OCI-M1 (cell line): ENCODE measurements around the gene WWP2.
"Not testable (repeated sequence)": the region's sequence is repeated elsewhere in the genome, so short reads cannot be mapped to it uniquely, and the experiment has no call there.

Experiments
- DNase-seq: peaks from one replicate; lab custom pipeline; 2025; lab: John Stamatoyannopoulos, UW

Gene WWP2

DNA sequence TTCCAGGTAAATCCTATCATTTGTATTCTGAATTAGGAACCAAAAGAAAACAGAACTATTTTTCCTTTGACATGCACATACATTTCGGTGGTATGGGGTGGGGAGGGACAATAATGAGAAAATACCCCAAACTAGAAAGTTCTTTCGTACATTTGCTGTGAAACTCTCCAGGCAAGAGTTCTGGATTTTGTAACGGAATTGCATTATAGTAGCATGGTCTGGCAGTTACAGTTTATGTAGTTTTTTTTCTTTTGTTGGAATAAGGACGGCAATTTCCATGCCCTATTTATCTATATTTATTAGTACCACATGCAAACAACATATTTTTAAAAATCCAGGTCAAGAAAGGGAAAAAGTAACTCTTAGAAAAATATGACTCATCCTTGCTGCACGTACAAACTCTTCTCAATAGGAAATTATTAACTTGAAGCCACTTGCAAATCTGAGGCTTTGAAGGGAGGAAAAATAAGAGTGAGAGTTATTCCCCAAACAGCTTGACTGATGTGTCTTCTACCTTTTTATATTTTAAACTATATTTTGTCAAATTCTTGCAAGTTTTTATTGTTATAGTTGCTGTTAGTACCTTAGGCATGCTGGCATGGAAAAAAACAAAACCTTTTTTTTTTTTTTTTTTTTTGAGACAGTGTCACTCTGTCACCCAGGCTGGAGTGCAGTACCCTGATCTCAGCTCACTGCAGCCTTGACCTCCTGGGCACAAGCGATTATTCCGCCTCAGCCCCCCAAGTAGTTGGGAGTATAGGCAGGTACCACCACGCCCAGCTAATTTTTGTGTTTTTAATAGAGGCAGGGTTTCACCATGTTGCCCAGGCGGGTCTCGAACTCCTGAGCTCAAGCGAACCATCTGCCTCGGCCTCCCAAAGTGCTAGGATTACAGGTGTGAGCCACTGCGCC, 69.3 kb downstream of the WWP2 start:
- no peak for DNase-seq

DNA sequence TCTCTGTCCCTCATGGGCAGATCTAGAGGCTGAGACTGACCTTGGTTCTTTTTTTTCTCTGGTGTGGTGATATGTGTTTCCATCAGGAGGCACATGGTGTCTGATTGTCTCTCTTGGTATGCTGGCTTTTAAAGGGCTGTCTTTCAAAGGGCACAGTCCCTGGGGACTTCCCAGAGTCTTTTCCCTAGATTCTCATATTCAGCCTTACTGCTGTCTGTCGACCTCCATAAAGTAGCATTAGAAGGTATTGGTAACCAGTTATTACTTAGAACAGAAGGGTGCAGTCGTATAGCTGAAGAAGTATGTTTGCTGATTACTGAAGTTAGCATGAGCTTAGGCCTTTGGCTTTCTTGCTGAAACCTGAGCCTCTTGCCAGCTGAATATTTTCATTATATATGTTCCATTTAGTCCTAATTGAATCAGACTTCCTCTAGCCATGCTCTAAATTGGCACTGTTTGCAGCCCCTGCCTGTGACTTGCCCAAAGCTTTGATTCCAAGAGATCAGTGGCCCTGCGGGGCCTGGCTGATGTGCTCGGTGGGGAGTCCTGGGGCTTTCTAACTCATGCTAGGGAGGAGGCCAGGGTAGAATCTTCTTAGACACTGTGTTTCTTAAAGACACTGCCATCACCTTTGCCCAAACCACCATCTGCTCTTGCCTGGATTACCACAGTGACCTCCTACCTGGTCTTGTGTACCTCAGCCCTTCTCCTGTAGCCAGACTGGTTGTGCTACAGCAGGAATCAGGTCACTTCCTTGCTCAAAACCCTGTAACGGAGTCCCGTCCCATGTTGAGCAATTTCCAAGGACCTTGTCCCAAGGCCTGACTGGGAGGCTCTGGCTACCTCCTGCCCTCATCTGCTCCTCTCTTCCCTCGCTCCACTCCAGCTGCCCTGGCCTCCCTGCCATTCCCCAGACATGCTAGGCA, 71.5 kb downstream of the WWP2 start:
- DNase-seq, result no peak

DNA sequence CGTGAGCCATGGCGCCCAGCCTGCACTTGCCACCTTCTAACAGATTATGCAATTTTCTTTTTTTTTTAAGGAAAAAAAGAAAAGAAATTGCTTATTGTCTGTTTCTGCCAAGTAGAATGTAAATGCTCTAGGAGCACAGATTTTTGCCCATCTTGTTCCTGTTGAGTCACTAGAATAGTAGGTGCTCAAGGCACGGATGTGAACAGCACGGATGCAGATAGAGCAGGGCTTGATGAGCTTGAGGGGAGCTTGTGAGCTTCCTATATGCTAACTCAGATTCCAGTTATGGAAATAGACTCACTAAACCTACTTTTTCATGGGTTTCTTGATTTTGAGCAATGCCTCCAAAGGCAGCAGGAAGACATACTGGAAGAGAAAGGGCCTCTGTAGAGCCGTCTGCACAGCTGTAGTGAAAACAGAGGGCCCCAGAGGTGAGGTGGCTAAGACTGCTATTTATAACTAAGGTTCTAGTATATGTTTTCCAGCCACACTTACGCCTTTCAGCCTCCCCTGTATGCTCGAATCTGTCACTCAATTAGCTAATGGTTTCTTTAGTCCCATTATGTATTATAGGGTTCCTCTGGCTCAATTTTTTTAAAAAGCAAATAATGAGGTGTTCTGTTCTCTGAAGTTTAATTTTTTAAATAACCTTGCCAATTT, 72.8 kb downstream of the WWP2 start:
- no peak for DNase-seq

DNA sequence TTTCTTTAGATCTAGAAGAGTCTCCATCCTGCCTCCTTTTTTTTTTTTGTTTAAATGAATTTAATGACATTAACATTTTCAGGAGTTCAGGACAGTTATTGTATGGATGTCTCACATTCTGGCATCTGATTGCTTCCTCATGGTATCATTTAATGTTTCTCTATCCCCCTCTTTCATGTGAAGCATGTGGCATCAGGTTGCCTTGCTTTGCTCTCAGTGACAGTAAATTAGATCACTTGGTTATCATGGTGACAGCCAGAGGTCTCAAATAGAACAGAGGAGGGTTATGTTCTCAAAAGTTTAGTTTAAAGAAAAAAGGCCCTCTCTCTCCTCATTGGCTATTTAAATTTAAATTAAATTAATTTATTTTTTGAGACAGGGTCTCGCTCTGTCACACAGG, 74.1 kb downstream of the WWP2 start:
- no peak for DNase-seq

DNA sequence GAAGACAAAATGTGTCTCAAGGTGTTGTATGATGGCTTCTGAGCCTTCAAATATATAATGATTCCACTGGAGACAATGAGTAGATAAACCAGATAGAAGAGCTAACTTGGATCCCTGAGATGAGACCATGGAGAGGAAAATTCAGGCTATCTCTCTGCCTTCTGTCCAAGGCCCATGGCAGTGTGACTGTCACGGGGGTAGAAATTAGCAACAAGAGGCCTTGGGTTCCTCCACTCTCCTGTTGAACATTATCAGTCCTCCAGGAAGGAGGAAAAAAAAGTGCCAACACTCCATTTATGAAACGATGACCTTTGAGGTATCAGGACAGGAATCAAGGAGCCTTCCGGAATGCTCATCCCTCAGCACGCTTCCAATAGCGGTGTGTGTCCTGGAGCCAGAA, 75.2 kb downstream of the WWP2 start:
- DNase-seq, result no peak

DNA sequence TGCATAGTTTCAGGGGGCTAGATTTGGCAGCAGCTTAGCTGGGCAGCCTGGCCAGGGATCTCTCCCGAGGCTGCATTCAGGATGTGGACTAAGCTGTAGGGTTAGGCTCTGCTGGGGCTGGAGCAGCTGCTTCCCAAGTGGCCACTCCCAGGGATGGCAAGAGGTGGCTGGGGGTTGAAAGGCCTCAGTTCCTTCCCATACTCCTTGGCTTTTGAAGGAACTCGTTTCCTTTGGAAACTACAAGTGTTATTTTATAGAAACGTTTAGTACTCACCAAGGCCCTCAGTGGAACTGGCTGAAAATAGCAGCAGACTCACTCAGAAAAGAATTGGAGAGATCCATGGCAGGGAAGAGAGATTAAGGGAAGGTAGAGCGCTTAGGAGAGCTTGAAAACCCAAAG, 76.4 kb downstream of the WWP2 start:
- DNase-seq, result no peak

DNA sequence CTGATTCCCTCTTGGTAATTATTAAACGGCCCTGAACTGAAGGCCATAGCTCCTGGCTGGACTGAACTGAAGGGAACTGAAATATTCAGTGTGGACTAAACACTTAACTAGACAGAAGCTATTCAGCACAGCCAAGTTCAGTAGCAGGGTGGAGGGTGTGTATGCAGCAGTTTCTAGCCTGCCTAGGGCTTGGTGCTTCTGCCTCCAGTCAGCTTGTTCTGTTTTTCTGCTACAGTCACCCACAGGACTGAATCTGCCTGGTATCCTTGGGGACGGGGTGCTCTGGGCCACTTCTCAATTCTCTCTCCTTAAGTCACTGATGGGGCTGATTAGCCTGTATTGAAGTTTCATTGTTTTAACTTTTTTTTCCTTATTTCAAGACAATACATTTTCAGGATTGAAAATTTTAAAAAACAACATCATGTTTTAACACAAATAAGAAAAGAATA, 77.1 kb downstream of the WWP2 start:
- no peak for DNase-seq

DNA sequence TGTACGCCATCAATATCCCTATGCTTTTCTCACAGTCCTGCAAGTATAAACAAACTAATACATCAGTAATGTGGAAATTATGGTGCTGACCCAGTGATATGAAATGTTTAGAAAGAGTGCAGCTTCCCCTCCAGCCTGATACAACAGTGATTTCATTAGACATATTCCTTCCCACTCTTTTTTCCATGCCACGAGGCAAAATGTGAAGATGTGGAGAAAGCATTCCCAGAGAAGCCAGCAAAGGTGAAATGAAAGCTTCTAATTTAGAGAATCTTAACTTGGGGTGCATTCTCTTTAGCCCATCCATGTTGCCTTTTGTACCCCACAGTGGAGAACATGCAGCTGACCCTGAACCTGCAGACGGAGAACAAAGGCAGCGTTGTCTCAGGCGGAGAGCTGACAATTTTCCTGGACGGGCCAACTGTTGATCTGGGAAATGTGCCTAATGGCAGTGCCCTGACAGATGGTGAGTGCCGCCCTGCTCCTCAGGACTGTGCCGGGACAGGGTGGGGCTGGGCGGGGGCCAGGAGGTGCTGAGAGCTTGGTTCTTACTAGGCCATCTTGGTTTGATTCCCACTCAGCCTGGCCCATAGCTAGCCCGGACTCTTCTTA, 77.8 kb downstream of the WWP2 start:
- DNase-seq, result no peak

DNA sequence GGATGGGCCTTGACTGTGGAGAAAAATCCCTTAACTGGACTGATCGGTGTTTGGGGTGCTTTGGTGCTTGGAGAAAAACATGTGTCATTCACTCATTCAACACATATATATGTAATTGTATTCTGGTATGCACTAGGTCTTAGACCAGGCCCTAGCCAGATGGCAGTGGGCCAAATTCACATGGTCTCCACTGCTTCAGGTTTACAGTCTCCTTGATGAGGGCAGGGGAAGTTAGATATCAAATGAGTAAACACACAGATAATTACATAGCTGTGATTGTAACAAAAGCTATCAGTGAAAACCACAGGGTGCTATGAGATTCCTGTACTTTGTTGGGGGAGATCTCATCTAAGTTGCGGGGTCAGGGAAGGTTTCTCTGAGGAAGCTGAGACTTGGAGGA, 78.8 kb downstream of the WWP2 start:
- DNase-seq, result no peak

DNA sequence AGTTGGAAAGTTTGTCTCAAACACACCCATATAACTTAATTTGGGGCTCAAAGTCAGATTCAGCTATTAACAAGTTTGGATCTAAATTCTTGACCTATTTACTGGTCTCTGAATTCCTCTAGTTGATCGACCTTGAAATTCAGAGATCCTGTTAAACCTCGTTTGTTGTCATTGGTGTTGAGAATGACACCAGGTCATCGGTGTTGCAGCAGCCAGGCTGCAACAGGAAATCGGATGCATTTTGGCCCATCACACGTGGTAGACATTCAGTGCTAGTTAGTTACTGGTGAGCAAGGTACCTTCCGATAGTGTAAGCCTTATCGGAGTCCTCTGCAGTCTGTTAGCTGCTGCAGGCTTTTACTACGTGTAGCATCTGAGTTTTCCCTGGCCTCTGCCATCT, 82.3 kb downstream of the WWP2 start:
- no peak for DNase-seq

DNA sequence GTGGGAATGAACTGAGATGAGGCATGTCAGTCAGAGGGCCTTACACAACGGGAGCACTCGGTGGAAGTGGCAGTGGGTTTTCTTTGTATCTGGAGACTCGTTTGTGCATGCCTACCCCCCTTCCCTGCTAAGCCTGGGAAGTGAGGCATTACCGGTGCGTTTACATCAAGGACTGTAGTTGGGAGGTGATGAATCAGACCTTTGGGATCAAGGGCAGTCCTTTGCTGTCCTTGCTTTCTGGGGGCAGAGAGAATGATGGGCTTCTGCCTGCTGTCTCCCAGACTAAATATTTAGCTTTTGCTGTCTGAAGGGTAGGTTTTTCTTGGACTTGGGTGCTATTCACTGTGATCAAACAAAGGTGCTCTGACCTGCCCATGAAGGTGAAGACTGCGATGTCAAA, 83.0 kb downstream of the WWP2 start:
- no peak for DNase-seq

DNA sequence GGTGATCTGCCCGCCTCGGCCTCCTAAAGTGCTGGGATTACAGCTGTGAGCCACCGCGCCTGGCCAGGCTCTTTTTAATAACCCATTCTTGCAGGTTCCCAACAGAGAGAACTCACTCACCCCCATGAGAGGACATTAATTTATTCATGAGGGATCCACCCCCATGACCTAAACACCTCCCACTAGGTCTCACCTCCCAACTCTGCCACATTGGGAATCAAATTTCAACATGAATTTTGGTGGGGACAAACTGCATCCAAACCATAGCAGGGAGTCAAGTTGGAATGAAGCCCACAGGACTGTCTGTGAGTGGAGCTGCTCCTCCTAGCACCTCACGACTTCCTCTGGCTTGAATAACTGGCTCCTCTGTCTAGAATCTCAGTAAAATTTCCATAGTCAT, 85.5 kb downstream of the WWP2 start:
- no peak for DNase-seq

DNA sequence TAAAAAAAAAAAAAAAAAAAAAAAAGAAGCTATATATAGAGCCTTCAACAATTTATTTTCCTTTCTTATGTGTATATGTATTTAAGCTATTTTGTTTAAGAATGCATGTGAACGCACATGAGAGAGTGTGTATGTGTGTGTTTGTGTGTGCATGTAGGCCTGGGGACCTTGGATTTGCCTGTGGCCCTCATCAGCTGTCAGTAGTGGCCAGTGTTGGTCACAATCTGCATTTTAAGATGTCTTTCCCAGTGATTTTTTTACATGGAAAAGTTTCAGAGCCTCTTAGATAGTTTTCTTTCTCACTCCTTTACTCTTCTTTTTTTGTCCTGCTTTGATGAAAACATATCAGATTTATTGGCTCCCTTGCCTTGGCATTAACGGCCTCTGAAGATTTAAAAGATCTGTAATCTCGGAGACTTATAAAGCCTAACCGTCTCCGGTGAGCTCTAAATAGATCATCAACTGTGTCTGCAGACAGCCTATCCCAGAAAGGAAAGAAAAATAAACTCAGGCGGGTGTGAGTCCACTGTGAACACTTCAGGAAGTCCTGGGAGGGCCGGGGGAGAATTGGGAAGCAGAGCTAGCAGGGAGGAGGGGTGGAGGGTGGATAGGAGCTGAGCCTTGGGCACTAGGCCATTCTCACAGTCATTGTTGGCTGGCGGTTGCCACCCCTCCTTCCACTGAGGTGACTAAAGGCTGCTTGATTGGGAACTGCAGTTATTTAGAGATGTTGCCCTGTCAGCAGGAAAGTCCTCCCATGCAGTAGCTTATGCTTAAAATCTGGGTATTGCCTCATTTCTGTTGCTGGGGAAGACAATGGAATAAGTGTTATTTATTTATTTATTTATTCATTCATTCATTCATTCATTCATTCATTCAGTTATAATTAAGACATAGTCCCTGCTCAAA, 86.8 kb downstream of the WWP2 start:
- no peak for DNase-seq

DNA sequence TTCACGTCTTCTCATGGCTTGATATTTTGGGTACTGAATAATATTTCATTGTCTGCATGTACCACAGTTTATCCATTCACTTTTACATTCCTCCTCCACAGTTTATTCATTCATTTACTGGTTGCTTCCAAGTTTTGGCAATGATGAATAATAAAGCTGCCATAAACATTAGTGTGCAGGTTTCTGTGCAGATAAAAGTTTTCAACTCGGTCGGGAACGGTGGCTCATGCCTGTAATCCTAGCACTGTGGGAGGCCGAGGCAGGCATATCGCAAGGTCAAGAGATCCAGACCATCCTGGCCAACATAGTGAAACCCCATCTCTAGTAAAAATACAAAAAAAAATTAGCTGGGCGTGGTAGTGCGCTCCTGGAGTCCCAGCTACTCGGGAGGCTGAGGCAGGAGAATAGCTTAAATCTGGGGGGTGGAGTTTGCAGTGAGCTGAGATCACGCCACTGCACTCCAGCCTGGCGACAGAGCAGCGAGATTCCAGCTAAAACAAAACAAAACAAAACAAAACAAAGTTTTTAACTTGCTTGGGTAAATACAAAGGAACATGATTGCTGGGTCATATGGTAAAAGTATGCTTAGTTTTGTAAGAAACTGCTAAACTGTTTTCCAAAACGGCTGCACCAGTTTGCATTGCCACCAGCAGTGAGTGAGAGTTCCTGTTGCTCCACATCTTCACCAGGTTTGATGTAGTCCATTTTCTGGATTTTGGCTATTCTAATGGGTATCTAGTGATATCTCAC, 89.5 kb downstream of the WWP2 start:
- DNase-seq, result no peak

DNA sequence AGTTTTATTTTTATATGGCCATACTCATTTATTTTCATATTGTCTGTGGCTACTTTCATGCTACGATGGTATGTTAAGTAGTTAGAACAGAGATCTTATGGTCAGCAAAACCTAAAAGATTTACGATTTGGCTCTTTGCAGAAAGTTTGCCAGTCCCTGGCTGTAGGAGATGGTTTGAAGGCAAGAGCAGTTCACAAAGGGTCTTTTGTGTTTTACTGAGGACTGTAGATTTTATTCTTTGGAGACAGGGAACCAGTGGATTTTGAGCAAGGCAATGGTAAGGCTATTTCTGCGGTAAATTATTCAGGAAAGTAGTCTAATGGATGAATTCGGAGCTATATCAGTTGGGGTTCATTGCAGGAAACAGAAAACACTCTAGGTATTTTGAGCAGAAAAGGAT, 90.7 kb downstream of the WWP2 start:
- no peak for DNase-seq

DNA sequence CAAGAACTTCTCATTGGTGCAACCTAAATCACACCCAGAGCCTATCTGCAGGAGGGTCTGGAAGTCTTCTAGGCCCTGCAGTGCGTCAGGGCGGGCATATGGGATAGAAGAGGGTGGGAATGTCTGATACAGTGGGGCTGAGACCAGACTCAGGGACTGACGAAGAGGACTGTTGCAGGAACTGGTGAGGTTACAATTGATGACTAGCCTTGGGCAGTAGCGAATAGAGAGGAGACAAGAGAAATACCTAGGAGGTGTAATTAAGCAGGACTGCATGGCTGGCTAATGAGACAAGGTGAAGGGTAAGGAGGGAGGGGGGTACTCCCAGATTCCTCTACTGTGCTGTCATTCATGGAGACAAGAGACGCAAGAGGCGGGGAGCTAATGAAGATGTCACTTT, 91.3 kb downstream of the WWP2 start:
- no peak for DNase-seq

DNA sequence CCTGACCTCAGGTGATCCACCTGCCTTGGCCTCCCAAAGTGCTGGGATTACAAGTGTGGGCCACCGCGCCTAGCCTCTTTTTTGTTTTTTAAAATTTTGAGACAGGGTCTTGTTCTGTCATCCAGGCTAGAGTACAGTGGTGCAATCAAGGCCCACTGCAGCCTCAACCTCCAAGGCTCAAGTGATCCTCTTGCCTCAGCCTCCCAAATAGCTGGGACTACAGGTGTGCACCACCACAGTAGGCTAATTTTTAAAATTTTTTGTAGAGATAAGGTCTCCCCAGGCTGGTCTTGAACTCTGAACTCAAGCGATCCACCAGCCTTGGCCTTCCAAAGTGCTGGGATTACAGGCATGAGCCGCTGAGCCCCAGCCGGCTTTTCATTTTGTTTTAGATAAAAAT, 92.6 kb downstream of the WWP2 start:
- not testable (repeated sequence) for DNase-seq

DNA sequence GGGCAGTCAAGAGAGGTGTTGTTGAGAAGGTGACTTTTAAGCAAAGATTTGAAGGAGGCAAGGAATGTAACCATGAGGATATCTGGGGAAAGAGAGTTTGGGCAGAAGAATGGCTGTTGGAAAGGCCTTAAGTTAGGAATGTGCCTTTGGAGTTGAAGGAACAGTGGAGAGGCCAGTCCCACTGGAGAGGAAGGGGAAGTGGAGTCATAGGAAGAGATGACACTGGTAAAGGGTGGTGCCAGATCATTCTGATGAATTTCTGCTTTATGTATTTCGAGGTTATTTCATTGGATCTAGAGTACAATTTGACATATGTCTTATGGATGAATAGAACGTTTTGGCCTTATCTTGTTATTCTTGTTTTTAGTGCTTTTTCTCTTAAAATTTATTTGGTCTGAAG, 93.5 kb downstream of the WWP2 start:
- DNase-seq, result no peak

DNA sequence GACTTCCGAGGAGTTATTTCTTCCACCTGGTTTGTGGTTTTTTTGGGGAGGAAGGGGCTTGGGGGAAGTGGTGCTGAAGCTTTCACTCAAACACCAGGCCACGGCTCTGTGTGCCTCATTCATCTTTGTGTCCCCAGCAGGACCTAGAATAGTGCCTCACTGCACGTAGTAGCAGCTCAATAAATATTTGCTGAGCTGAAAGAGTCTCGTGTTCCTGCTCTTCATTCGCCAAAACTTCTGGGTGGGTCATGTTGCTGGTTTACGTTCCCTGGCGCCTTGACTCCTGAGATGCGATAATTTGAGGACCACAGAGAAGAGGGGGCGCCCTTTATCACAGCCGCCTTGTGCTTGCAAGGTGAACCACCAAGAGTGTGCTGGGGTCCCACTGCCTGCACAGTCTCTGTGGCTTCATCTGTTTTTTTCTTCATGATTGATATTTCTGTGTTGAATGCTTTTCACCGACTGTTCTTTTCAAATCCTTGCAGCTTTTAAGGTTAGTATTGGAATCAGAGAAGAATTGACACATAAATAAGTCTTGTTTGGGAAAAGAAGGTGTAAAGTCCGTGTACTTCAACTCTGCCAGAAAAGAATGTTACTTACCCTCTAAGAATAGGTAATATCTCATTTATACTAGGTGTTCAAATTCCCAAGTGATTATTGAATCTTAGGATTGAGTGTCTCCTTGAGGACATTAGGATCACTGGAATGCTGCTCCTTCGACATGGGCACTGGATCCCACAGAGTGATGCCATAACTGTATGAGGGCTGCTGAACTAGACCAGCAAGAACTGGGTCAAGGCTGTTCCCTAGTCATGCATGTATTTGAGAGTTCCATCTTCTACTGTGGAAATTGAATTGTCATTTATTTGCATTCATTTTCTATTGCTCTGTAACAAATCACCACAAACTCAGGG, 96.3 kb downstream of the WWP2 start:
- no peak for DNase-seq
